H1 (cell line): ENCODE measurements around the gene CAP1. TPM values are rescaled to one million over a fixed set of nuclear protein-coding genes. Genes with fewer than 3 reads are reported as not detected.

ENCODE experiments used
- CTCF ChIA-PET: fragments of 300-600 bp; sonication (Branson Sonifier 250); formaldehyde crosslinking; loops from one replicate; lab custom pipeline; 2021; ENCODE audit not compliant: partially characterized antibody; lab: Charles Lee
- POLR2A ChIA-PET: fragments of 300-600 bp; sonication (Branson Sonifier 250); formaldehyde crosslinking; loops from one replicate; lab custom pipeline; 2021; ENCODE audit warnings: inconsistent platforms; ENCODE audit not compliant: partially characterized antibody; lab: Charles Lee
- DNase-seq, 2 experiments: peaks; one replicate each; pipeline versions ENCODE4 v3.0.0 to v3.0.0-alpha.2; 2010 to 2022; ENCODE audit warnings: low spot score in 2 of 2, low read depth in 1 of 2, mixed read lengths in 1 of 2
- FAIRE-seq: peaks from 2 replicates; lab custom pipeline; 2011; peaks lifted over from hg19 to GRCh38; lab: Jason Lieb, UNC
- H2AFZ ChIP-seq: 2 replicates; pipeline ENCODE4 v1.8.1; 2012; ENCODE audit warnings: low read length, inconsistent platforms
- H2AK5ac ChIP-seq: 2 replicates; pipeline ENCODE4 v1.6.1; 2013; ENCODE audit warnings: low read depth, low read length
- H2BK120ac ChIP-seq: replicated peaks from 2 replicates; pipeline ENCODE3; 2013; ENCODE audit warnings: low read depth, low read length, inconsistent platforms
- H2BK12ac ChIP-seq: 2 replicates; pipeline ENCODE4 v1.6.1; 2013; ENCODE audit warnings: low read depth, low read length
- H2BK15ac ChIP-seq: 2 replicates; pipeline ENCODE4 v1.6.1; 2013; ENCODE audit warnings: low read length
- H2BK20ac ChIP-seq: 2 replicates; pipeline ENCODE4 v1.6.1; 2013; ENCODE audit warnings: low read length
- H2BK5ac ChIP-seq: 2 replicates; pipeline ENCODE4 v1.6.1; 2013; ENCODE audit warnings: low read depth, low read length
- H3K14ac ChIP-seq: 2 replicates; pipeline ENCODE4 v1.6.1; 2013; ENCODE audit warnings: inconsistent platforms; ENCODE audit not compliant: insufficient read length
- H3K18ac ChIP-seq: 2 replicates; pipeline ENCODE4 v1.6.1; 2013; ENCODE audit warnings: low read length; ENCODE audit errors: extremely low read depth
- H3K23ac ChIP-seq: 2 replicates; pipeline ENCODE4 v1.6.1; 2013; ENCODE audit warnings: inconsistent platforms; ENCODE audit not compliant: insufficient read length
- H3K23me2 ChIP-seq: 2 replicates; pipeline ENCODE4 v1.6.1; 2013; ENCODE audit warnings: low read depth, low read length
- H3K27ac ChIP-seq: 2 replicates; pipeline ENCODE4 v1.6.1; 2011; ENCODE audit warnings: low read depth, low read length, inconsistent platforms
- H3K27me3 ChIP-seq, 4 experiments: replicated peaks in 1 of 4; 1 replicate in 1 of 4; 2 replicates in 3 of 4; pipeline versions ENCODE4 v1.6.1 to v1.8.1; 2011 to 2013; ENCODE audit warnings: low read length in 3 of 4, mild to moderate bottlenecking in 3 of 4, inconsistent platforms in 2 of 4, mixed read lengths in 2 of 4, moderate library complexity in 1 of 4; ENCODE audit not compliant: control insufficient read depth in 3 of 4, insufficient read depth in 3 of 4; ENCODE audit errors: extremely low read depth in 1 of 4
- H3K36me3 ChIP-seq, 4 experiments: 2 replicates each; pipeline versions ENCODE4 v1.6.1 to v1.8.1; 2011 to 2013; ENCODE audit warnings: mild to moderate bottlenecking in 4 of 4, low read length in 3 of 4, moderate library complexity in 2 of 4, control low read depth in 1 of 4, inconsistent platforms in 1 of 4; ENCODE audit not compliant: insufficient read depth in 4 of 4, control insufficient read depth in 2 of 4
- H3K4ac ChIP-seq: replicated peaks from 2 replicates; pipeline ENCODE3; 2013; ENCODE audit warnings: low read length, low read depth, mixed read lengths, inconsistent platforms; ENCODE audit not compliant: insufficient read length
- H3K4me1 ChIP-seq, 4 experiments: replicated peaks in 1 of 4; 1 replicate in 1 of 4; 2 replicates in 3 of 4; pipeline versions ENCODE4 v1.6.1 to v1.8.1; 2011 to 2013; ENCODE audit warnings: low read length in 3 of 4, inconsistent platforms in 2 of 4, mixed read lengths in 1 of 4; ENCODE audit not compliant: insufficient read depth in 4 of 4, control insufficient read depth in 3 of 4
- H3K4me2 ChIP-seq, 2 experiments: 2 replicates each; pipeline versions ENCODE4 v1.6.1 to v1.8.1; 2011 to 2013; ENCODE audit warnings: low read depth in 2 of 2, low read length in 2 of 2, control low read depth in 1 of 2, inconsistent platforms in 1 of 2, mild to moderate bottlenecking in 1 of 2; ENCODE audit not compliant: insufficient read depth in 1 of 2
- H3K4me3 ChIP-seq, 4 experiments: fragments of 200-600, 300-600 bp in 1 of 4; sonication (generic), shearing (Covaris generic), sonication (Bioruptor Twin) in 1 of 4; 2 replicates each; pipeline versions ENCODE4 v1.5.1 to v1.8.1; 2011 to 2016; ENCODE audit warnings: low read length in 4 of 4, low read depth in 3 of 4, control low read depth in 2 of 4, inconsistent platforms in 2 of 4, mild to moderate bottlenecking in 2 of 4, mixed read lengths in 1 of 4, moderate library complexity in 1 of 4; ENCODE audit not compliant: insufficient read depth in 2 of 4; ENCODE audit errors: extremely low read depth in 1 of 4
- H3K56ac ChIP-seq: replicated peaks from 2 replicates; pipeline ENCODE3; 2013; ENCODE audit warnings: low read depth, mild to moderate bottlenecking, mixed read lengths, low read length, inconsistent platforms; ENCODE audit not compliant: insufficient read length
- H3K79me1 ChIP-seq: 2 replicates; pipeline ENCODE4 v1.6.1; 2013; ENCODE audit warnings: low read depth, low read length, control low read depth
- H3K79me2 ChIP-seq, 2 experiments: 2 replicates each; pipeline versions ENCODE4 v1.6.1 to v1.8.1; 2012 to 2013; ENCODE audit warnings: low read length in 2 of 2, mild to moderate bottlenecking in 2 of 2, inconsistent platforms in 1 of 2; ENCODE audit not compliant: insufficient read depth in 2 of 2, control insufficient read depth in 1 of 2
- H3K9ac ChIP-seq, 4 experiments: replicated peaks in 1 of 4; 1 replicate in 1 of 4; 2 replicates in 3 of 4; pipeline versions ENCODE4 v1.6.1 to v1.8.1; 2011 to 2013; ENCODE audit warnings: low read depth in 3 of 4, low read length in 3 of 4, control low read depth in 2 of 4, mild to moderate bottlenecking in 2 of 4, moderate library complexity in 2 of 4, inconsistent platforms in 1 of 4; ENCODE audit errors: extremely low read depth in 1 of 4
- H3K9me3 ChIP-seq, 2 experiments: 2 replicates each; pipeline versions ENCODE4 v1.6.1 to v1.8.1; 2012 to 2013; ENCODE audit warnings: mild to moderate bottlenecking in 2 of 2, moderate library complexity in 2 of 2, control low read depth in 1 of 2, inconsistent platforms in 1 of 2, low read depth in 1 of 2, low read length in 1 of 2, mixed read lengths in 1 of 2; ENCODE audit not compliant: insufficient read depth in 2 of 2
- H4K20me1 ChIP-seq, 2 experiments: replicated peaks in 1 of 2; 2 replicates each; pipeline versions ENCODE3 to v1.8.1; 2011 to 2013; ENCODE audit warnings: inconsistent platforms in 2 of 2, low read length in 2 of 2, mild to moderate bottlenecking in 1 of 2; ENCODE audit not compliant: insufficient read depth in 2 of 2, control insufficient read depth in 1 of 2
- H4K5ac ChIP-seq: 2 replicates; pipeline ENCODE4 v1.6.1; 2013; ENCODE audit warnings: low read length, low read depth, mixed read lengths, inconsistent platforms; ENCODE audit not compliant: insufficient read length
- H4K8ac ChIP-seq: 2 replicates; pipeline ENCODE4 v1.8.0; 2013; ENCODE audit warnings: mild to moderate bottlenecking, moderate library complexity, low read length, inconsistent platforms; ENCODE audit not compliant: insufficient read depth; ENCODE audit errors: extremely low read depth
- H4K91ac ChIP-seq: replicated peaks from 2 replicates; pipeline ENCODE3; 2013; ENCODE audit warnings: low read length, mixed read lengths, inconsistent platforms; ENCODE audit not compliant: insufficient read length
- KDM5A ChIP-seq: fragments of 200-600 bp; IDR thresholded peaks from 2 replicates; pipeline ENCODE4 v1.7.1; 2012; ENCODE audit warnings: mild to moderate bottlenecking, low read length, inconsistent platforms, mixed read lengths
- POLR2A ChIP-seq, 2 experiments: IDR thresholded peaks; 1 replicate in 1 of 2; 2 replicates in 1 of 2; pipeline ENCODE4 v1.6.1; 2011; ENCODE audit warnings: low read depth in 2 of 2, low read length in 2 of 2, mild to moderate bottlenecking in 2 of 2; ENCODE audit errors: control extremely low read depth in 1 of 2
- RXRA ChIP-seq: IDR thresholded peaks from 2 replicates; pipeline ENCODE4 v1.6.1; 2011; ENCODE audit warnings: low read depth, mild to moderate bottlenecking, low read length, moderate library complexity; ENCODE audit not compliant: insufficient read depth
- SAP30 ChIP-seq: fragments of 300-600 bp; sonication (generic); IDR thresholded peaks from 2 replicates; pipeline ENCODE4 v1.7.1; 2012; ENCODE audit warnings: low read length, moderate library complexity, mild to moderate bottlenecking, inconsistent platforms; ENCODE audit not compliant: insufficient read depth, insufficient replicate concordance
- WGBS, 2 experiments: shearing (Covaris generic) in 1 of 2; methylation state at CpG; one replicate each; pipeline versions ENCODE4 v1.1.6 to v1.1.7; 2013 to 2015; ENCODE audit warnings: low lambda C conversion rate in 2 of 2, mixed read lengths in 2 of 2, inconsistent platforms in 1 of 2, low coverage in 1 of 2, missing lambda C conversion rate in 1 of 2; ENCODE audit not compliant: insufficient replicate concordance in 2 of 2, insufficient coverage in 1 of 2, insufficient read length in 1 of 2; ENCODE audit errors: extremely low coverage in 1 of 2, missing lambda C conversion rate in 1 of 2; 5-methylcytosine and 5-hydroxymethylcytosine counted together
- polyA plus RNA-seq, 7 experiments: library from polyadenylated mRNA; depleted of rRNA in 3 of 7; stranded (reverse) in 5 of 7; unstranded in 2 of 7; fragments of >200 nt in 5 of 7; fragments of 200-250 nt in 2 of 7; gene quantifications; 1 replicate in 5 of 7; 2 replicates in 1 of 7; 4 replicates in 1 of 7; pipeline versions ENCODE4 v1.2.1 to v1.2.3, GENCODE V29; 2011 to 2013; ENCODE audit warnings: missing spikeins in 2 of 7, mixed read lengths in 2 of 7
- total RNA-seq: library from RNA; stranded (reverse); fragmentation: NEBNext Ultra II Directional; extraction: Animal tissue kit (Norgen Biotek cat#: 25700); gene quantifications from 2 replicates; pipeline ENCODE4 v1.2.1, GENCODE V29; 2021

Gene CAP1
- total and polyA plus RNA-seq, 2 of the 8 experiments (the other 6 are each of a cell fraction or from before 2014, with no cell fraction given): 140 to 295 TPM

- H3K56ac ChIP-seq: peak overlapping the region; percentile 69
- TF ChIP-seq SAP30 (peak; percentile 34), POLR2A (IDR thresholded peaks at IDR 0.05; ENCODE audit: control extremely low read depth in 1 of 2, low read depth in 2 of 2, low read length in 2 of 2) (no peak), KDM5A (no peak), RXRA (no peak)
Observed at GRCh38 chr1:40039245-40039756, 1.2 kb upstream of the CAP1 start.

More at GRCh38 chr1:40039245-40039756, 1.2 kb upstream of the CAP1 start:
- Histone ChIP-seq H2AFZ (no peak overlapping the region), H3K27ac (peak overlapping the region; percentile 96), H2BK12ac (no peak overlapping the region; the same call in 1 of the 2 replicates), H3K27me3 (no peaks in the 10 kb centered on the region), H3K4ac (peak overlapping the region; percentile 9), H3K4me3 (peak overlapping the region; percentile 73 to 99 (median 76)), H2BK120ac (no peak overlapping the region), H3K14ac (no peak overlapping the region), H2BK15ac (peak overlapping the region; percentile 50; the same call in 1 of the 2 replicates), H2BK20ac (no peak overlapping the region), H3K79me1 (peaks cover 5% of the 10 kb centered on the region), H2AK5ac (peak overlapping the region; percentile 46; the same call in 1 of the 2 replicates), H4K20me1 (peaks cover 0 to 11% of the 10 kb centered on the region in 2 experiments), H3K9me3 (no peaks in the 10 kb centered on the region), H3K23ac (no peak overlapping the region), H3K9ac (peak overlapping the region; percentile 73 to 99 (median 94)), H3K4me1 (peaks cover 3 to 7% (median 3%) of the 10 kb centered on the region in 4 experiments; a peak in 4 of 7 replicates), H3K79me2 (peaks cover 22 to 36% of the 10 kb centered on the region in 2 experiments), H3K4me2 (peak overlapping the region; percentile 80 to 85), H3K18ac (peak overlapping the region; percentile 81), H3K23me2 (peaks cover 4% of the 10 kb centered on the region), H3K36me3 (peaks cover 0 to 4% (median 0%) of the 10 kb centered on the region in 4 experiments; a peak in 1 of 8 replicates), H4K8ac (peak overlapping the region; percentile 95; the same call in 1 of the 2 replicates), H4K91ac (no peak overlapping the region), H4K5ac (peak overlapping the region; percentile 68), H2BK5ac (peak overlapping the region; percentile 98)
- no peak for FAIRE-seq
- POLR2A ChIA-PET: interaction anchor here (0.6 to 2.6 kb wide), 24 partner anchors 10 to 301 kb away, joined by 3 to 17 read pairs (median 4); partner anchors contain the start of genes MYCL, PPIE and ZMPSTE24
- CTCF ChIA-PET: interaction anchor here (0.6 to 3.0 kb wide), 6 partner anchors 24 to 776 kb away, joined by 3 to 11 read pairs (median 4); no protein-coding TSS in a partner anchor
- DNase-seq: no peak
- 7% methylated on average over 10 of the region's 10 CpGs; no CpG with 5 or more reads in 1 of the 2 experiments for WGBS, 2 experiments
